ENCODE measurements around the gene LGALS9C. TPM values are rescaled to one million over a fixed set of nuclear protein-coding genes. Genes with fewer than 3 reads are reported as not detected.
"Not testable (repeated sequence)": the region's sequence is repeated elsewhere in the genome, so short reads cannot be mapped to it uniquely, and the experiment has no call there.

The LGALS9C gene
- total RNA-seq, 1 experiment from 2014 or later: not detected

DNA sequence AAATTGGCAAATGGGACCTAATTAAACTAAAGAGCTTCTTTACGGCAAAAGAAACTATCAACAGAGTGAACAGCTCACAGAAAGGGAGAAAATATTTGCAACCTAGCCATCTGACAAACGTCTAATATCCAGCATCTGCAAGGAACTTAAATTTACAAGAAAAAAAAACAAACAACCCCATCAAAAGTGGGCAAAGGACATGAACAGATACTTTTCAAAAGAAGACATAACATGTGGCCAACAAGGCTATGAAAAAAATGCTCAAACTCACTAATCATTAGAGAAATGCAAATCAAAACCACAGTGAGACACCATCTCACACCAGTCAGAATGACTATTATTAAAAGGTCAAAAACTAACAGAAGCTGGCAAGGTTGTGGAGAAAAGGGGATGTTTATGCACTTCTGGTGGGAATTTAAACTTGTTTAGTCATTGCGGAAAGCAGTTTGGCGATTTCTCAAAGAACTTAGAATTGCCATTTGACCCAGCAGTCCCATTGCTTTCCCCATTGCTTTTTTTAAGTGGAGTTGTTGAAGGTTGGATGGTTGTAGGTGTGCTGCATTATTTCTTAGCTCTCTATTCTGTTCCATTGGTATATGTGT lies 52.4 kb downstream of the LGALS9C start:
- not testable (repeated sequence) for DNase-seq (ENCODE audit: low spot score)

DNA sequence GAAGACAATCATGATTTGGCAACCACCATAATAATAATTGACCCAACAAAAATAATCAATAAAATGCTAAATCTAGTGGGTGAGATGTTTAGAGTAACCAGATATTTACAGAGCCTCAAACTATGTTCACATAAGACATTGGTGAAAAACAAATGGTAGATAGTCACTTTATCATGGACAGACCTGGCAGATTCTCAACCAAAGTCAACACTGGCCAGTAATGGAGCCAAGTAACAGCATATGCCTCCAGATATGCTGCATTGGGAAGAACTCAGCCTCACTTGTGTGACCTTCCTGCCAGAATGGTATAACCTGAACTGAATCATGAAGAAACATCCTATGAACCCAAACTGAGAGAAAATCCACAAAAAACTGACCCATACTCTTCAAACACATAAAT lies 53.8 kb downstream of the LGALS9C start:
- DNase-seq (ENCODE audit: low spot score): not testable (repeated sequence)

DNA sequence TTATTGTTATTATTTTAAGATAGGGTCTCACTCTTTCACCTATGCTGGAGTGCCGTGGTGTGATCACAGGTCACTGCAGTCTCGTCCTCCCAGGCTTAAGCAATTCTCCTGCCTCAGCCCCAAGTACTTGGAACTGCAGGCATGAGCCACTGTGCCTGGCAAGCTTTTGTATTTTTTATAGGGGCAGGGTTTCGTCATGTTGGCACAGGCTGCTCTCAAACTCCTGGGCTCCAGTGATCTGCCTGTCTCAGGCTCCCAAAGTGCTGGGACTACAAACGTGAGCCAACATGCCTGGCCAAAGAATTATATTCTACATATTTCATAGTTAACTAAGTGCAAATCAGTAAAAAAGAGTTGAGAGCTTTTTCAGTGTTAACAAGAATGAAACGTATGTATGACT lies 65.6 kb downstream of the LGALS9C start:
- not testable (repeated sequence) for DNase-seq (ENCODE audit: low spot score)

DNA sequence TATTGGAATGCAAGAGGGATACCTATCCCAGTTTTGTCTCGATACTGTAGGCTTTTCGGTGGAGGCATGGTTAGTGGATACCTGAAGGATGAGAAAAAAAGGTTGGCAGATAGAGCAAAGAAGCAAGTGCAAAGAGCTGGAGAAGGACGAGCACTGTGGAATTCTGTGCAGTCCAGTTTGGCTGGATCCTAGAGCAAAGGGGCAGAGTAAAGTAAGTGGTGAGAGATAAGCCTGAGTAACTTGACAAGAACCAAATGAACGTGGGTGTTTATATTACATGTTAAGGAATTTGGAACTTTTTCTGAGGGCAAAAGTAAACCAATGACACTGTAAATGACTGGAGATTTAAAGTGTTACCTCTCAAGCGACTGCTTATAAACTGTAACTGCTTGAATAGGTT lies 66.3 kb downstream of the LGALS9C start:
- not testable (repeated sequence) for DNase-seq (ENCODE audit: low spot score)

Small RNA genes within 50 kb of the gene (small RNA-seq; reads per million reads assigned to genes)
- gene AL353997.1 (not detected), gene AL353997.4 (not detected)

Other genes starting within 250 kb of the LGALS9C start
- 265 and 291 TPM in 2 replicates for gene FLII, start 218.1 kb upstream of the LGALS9C start, total RNA-seq (2014; rRNA removed; shearing (Covaris generic))
- 23.4 and 26.8 TPM in 2 replicates for gene MIEF2, start 216.1 kb upstream of the LGALS9C start, total RNA-seq (2014; rRNA removed; shearing (Covaris generic))
- 19.2 and 21.8 TPM in 2 replicates for gene TOP3A, start 161.8 kb upstream of the LGALS9C start, total RNA-seq (2014; rRNA removed; shearing (Covaris generic))
- gene SMCR8, start 161.5 kb upstream of the LGALS9C start, total RNA-seq (2014; rRNA removed; shearing (Covaris generic)): 8.8 and 10.7 TPM in 2 replicates
- 62.7 and 62.9 TPM in 2 replicates for gene SHMT1, start 113.2 kb upstream of the LGALS9C start, total RNA-seq (2014; rRNA removed; shearing (Covaris generic))
- 0.13 and 0.52 TPM in 2 replicates for gene EVPLL, start 99.0 kb upstream of the LGALS9C start, total RNA-seq (2014; rRNA removed; shearing (Covaris generic))
- gene TBC1D28, start 167.6 kb downstream of the LGALS9C start, total RNA-seq (2014; rRNA removed; shearing (Covaris generic)): not detected in 2 replicates
- 1.2 and 2.1 TPM in 2 replicates for gene FOXO3B, start 205.5 kb downstream of the LGALS9C start, total RNA-seq (2014; rRNA removed; shearing (Covaris generic))

Measured in HT-29 (cell line).